GM21786 (cell line): ENCODE results near the gene MCCD1.

Experiments
- ATAC-seq: cut with Tn5 transposase; IDR thresholded peaks from one replicate; pipeline ENCODE4 v1.9.1; 2021; ENCODE audit not compliant: unreplicated experiment

MCCD1 gene

DNA sequence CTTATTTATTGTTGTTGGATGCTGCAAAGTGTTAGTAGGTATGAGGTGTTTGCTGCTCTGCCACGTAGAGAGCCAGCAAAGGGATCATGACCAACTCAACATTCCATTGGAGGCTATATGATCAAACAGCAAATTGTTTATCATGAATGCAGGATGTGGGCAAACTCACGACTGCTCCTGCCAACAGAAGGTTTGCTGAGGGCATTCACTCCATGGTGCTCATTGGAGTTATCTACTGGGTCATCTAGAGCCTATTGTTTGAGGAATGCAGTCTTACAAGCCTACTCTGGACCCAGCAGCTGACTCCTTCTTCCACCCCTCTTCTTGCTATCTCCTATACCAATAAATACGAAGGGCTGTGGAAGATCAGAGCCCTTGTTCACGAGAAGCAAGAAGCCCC lies 18.8 kb upstream of the MCCD1 start:
- no peak for ATAC-seq

- no peak for ATAC-seq
Observed at GRCh38 chr6:31513456-31514165, 15.2 kb upstream of the MCCD1 start.

DNA sequence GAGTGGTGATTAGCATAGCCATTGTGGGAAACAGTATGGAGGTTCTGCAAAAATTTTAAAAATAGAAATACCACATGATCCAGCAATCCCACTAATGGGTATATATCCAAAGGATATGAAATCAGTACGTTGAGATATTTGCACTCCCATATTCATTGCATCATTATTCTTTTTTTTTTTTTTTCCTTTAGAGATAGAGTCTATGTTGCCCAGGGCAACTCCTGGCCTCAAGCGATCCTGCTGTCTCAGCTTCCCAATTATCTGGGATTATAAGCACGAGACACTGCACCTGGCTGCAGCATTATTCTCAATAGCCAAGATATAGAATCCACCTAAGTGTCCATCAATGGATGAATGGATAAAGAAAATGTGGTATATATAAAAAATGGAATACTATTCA lies 6.9 kb upstream of the MCCD1 start:
- ATAC-seq = no peak

DNA sequence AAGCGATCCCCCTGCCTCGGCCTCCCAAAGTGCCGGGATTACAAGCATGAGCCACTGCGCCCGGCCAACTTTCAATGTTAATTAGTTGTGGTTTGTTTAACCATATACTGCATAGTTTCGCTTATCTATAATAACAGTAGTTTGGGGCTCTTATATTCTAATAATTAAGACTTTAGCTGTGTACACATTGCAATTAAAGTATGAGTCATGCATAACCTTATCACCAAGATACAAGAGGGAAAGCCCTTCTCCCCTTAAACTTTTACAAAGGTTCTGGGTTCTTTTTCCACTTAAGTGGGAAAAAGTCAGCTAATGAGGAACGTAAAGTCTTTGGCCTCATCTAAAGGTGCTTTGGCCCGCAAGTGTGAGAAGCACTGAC lies 3.2 kb upstream of the MCCD1 start:
- ATAC-seq = no peak

DNA sequence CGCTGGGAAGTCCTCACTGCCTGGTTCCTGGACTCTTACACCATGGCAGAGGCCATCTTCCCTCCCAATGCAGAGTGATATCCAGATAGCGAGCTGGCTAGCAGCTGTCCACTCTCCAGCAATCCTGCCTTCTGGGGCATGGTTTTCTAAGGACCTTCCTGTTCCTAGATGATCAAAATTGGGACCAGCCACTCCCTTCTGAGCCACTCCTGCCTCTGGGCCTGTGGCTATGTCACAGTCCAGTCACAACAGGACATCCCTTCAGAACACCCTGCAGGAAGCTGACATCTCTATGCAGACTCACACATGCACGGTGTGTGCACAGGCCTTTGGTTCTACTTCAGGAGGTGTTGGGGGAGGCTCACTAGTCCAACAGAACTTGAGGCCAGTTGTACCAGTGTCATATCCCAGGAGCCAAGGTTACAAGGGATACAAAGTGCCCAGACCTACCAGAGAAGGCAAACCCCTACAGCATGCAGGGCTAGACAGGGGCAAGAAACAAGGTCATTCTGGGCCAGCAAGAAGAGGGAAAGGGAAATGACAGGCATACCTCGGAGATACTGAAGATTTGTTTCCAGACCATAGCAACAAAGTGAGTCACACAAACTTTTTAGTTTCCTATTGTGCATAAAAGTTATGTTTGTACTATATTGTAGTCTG lies 2.7 kb upstream of the MCCD1 start:
- no peak for ATAC-seq

DNA sequence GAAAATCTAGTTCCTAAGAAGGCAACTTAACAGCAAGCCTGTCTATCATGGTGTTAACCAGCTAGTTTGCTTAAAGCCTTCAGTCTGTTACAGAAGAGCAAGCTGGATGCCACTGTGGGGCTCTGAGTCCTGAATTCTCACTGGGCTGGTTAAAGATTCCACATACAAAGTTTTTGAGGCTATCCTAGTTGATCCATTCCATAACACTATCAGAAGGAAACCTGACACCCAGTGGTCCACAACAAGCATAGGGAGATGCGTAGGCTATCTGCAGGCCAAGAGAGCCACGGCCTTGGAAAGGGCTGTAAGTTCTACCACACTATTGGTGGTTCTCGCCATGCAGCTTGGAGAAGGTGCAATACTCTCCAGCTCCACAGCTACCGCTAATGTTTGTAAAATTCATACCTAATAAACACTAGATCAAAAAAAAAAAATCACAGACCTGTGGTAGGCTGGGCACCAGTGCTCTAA lies 420 bp upstream of the MCCD1 start:
- ATAC-seq = no peak

GRCh38 chr6:31529329-31530150 lies 778 bp downstream of the MCCD1 start:
- ATAC-seq = no peak

DNA sequence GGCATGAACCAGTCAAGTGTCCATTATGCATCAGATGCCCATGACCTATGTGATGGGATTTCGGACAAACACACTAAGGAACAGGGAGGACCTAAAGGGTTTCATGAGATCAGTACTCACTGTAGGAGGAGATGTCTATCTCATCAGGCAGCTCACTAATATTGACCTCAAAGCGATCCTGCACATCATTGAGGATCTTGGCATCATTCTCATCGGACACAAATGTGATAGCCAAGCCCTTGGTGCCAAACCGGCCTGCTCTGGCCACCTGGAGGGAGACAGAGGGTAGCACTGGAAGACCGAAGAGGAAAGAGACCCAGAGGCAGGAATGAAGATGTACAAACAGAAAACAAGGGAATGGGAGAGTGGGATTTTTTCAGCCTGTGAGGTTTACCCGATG lies 1.9 kb downstream of the MCCD1 start:
- no peak for ATAC-seq

GRCh38 chr6:31531162-31531561 lies 2.4 kb downstream of the MCCD1 start:
- no peak for ATAC-seq

GRCh38 chr6:31531771-31532643 lies 3.2 kb downstream of the MCCD1 start:
- ATAC-seq = no peak

GRCh38 chr6:31532644-31533454 lies 4.1 kb downstream of the MCCD1 start:
- ATAC-seq = no peak

- no peak for ATAC-seq
Observed at GRCh38 chr6:31533455-31533841, 4.7 kb downstream of the MCCD1 start.

DNA sequence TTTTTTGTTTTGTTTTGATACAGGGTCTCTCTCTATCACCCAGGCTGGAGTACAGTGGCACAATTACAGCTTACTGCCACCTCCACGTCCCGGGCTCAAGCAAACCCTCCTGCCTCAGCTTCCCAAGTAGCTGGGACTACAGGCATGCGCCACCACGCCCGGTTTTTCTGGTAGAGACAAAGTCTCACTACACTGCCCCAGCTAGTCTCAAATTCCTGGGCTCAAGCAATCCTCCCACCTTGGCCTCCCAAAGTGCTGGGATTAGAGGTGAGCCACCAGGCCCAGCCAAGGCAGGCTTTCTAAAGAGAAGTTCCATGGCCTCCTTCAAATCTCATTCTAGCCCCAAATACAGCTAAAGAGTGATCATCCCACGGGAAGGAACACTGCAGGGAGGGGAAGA lies 5.2 kb downstream of the MCCD1 start:
- no peak for ATAC-seq

GRCh38 chr6:31534521-31535040 lies 5.8 kb downstream of the MCCD1 start:
- ATAC-seq = no peak

GRCh38 chr6:31535538-31536324 lies 7.0 kb downstream of the MCCD1 start:
- no peak for ATAC-seq

- ATAC-seq = no peak
Observed at GRCh38 chr6:31538805-31539400, 10.1 kb downstream of the MCCD1 start.

- ATAC-seq = no peak
Observed at GRCh38 chr6:31540640-31541039, 11.9 kb downstream of the MCCD1 start.

- ATAC-seq = no peak
Observed at GRCh38 chr6:31541059-31541657, 12.4 kb downstream of the MCCD1 start.
